ENCODE measurements around the gene PRPF31. TPM values are rescaled to one million over a fixed set of nuclear protein-coding genes. Genes with fewer than 3 reads are reported as not detected.

PRPF31 gene
- total RNA-seq, 1 experiment from 2014 or later = 59.7 TPM

DNA sequence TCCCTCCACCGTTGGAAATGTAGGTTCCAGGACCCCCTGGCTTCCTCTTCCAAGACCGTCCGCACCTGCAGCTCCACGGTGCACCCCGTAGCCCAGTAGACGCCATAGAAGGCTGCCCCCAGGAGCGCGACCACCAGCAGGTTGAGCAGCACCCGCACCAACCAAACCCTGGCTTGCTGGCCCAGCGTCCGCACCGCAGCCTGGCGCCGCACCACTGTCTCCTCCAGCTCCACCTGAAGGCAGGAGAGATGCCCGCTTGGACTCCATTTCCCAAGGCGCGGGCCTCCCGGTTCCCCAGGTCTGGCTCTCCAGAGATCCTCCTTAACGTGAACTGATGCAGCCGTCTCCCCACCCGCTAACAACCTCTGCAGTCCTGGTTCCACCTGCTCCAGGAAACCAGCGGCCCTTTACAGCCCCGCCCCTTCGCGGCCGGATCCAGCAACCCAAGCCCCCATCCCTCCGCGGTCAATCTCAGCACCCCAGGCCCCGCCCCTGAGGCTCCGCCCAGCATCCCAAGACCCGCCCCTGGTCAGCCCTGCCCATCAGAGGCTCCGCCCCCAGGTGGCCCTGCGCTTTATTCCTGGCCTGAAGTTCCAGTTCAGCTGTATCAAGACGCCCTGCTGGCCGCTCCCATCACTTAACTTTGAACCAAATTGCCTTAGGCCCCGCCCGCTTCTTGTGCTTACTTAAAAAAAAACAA lies 49.0 kb downstream of the PRPF31 start:
- intact Hi-C loops (cut with micrococcal nuclease) = loop anchor here (5.0 kb wide), 1 partner anchor 38 kb away; the partner anchor contains the start of gene RPS9
- ChIA-PET CTCF (interaction anchor here (0.6 to 1.8 kb wide), 4 partner anchors 9 to 226 kb away, joined by 3 to 4 read pairs (median 4); partner anchors contain the start of gene TMC4), POLR2A (interaction anchor here (1.1 kb wide), 1 partner anchor 26 kb away, joined by 3 read pairs; the partner anchor contains the start of gene TSEN34)
- no peaks in the 10 kb centered on the region for H3K9me3 Mint-ChIP-seq (ENCODE audit: unreplicated experiment)
- no peak overlapping the region for H3K4me3 Mint-ChIP-seq (ENCODE audit: unreplicated experiment)
- no TSS peak for BruUV-seq (replicated peaks)
- H3K27me3 Mint-ChIP-seq (ENCODE audit: insufficient read depth, unreplicated experiment) = no peaks in the 10 kb centered on the region
- H3K27ac Mint-ChIP-seq (ENCODE audit: low read depth, unreplicated experiment) = no peak overlapping the region
- peaks cover 22% of the 10 kb centered on the region for H3K4me1 Mint-ChIP-seq (ENCODE audit: insufficient read depth, unreplicated experiment)
- peaks cover 4% of the 10 kb centered on the region for H3K36me3 Mint-ChIP-seq (ENCODE audit: insufficient read depth, unreplicated experiment)
- no peak for DNase-seq (ENCODE audit: unreplicated experiment)
- no peak for TF ChIP-seq CTCF (IDR thresholded peaks at IDR 0.05; ENCODE audit: unreplicated experiment)

DNA sequence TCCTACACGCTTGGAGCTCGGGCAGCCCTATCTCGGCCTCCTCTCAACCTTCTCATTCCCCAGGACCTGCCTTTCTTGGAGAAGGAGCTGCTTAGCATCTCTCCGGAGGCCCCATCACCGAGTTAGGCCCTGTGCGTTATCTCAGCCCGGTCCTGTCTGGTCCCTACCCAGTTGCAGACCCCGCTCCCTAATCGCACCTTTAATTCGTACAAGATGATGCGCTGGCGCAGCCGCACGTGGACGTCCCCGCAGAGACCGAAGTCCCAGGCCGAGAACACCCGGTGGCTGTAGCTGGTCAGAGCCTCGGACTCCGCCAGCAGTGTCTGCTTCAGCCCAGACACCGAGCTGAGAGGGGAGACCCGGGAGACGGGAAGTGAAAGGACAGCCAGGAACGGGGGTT lies 49.7 kb downstream of the PRPF31 start:
- Mint-ChIP-seq H3K9me3 (ENCODE audit: unreplicated experiment) (no peaks in the 10 kb centered on the region), H3K27me3 (ENCODE audit: insufficient read depth, unreplicated experiment) (no peaks in the 10 kb centered on the region), H3K36me3 (ENCODE audit: insufficient read depth, unreplicated experiment) (peaks cover 4% of the 10 kb centered on the region), H3K4me1 (ENCODE audit: insufficient read depth, unreplicated experiment) (peaks cover 19% of the 10 kb centered on the region), H3K4me3 (ENCODE audit: unreplicated experiment) (no peak overlapping the region), H3K27ac (ENCODE audit: low read depth, unreplicated experiment) (no peak overlapping the region)
- DNase-seq (ENCODE audit: unreplicated experiment) = no peak
- ChIA-PET POLR2A (interaction anchor here (1.1 kb wide), 1 partner anchor 26 kb away, joined by 3 read pairs; the partner anchor contains the start of gene TSEN34), CTCF (interaction anchor here (0.6 to 1.8 kb wide), 3 partner anchors 8 to 226 kb away, joined by 3 to 4 read pairs (median 4); partner anchors contain the start of gene TMC4)
- no peak for TF ChIP-seq CTCF (IDR thresholded peaks at IDR 0.05; ENCODE audit: unreplicated experiment)
- BruUV-seq (replicated peaks) = no TSS peak
- intact Hi-C loops (cut with micrococcal nuclease) = no loop called here

DNA sequence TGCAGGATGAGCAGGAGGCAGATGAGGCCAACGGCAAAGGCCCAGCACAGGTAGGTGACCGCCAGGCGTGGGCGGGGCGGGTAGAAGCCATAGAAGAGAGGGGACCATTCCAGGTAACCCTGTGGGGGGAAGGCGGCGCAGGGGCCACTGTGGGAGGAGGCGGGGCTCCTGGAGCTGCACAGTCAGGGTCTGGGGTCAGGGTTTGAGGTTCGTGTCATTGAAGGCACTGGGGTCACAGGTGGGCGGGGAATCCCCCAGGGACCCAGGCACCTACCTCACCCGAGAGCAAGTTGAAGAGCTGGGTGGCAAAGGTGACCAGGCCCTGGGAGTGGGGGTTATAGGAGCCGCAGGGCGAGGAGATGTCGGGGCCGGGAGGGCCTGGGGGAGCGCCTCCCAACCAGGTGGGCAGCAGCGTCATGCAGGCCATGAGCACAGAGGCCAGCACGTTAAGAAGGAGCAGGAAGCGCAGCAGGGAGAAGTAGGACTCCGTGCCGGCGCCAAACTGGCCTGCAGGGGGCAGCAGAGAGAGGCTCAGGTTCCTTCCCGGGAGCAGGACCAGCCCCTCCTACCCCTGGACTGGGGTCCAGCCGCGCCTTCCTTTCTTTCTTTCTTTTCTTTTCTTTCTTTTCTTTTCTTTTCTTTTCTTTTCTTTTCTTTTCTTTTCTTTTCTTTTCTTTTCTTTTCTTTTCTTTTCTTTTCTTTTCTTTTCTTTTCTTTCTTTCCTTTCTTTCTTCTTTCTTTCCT lies 52.8 kb downstream of the PRPF31 start:
- H3K36me3 Mint-ChIP-seq (ENCODE audit: insufficient read depth, unreplicated experiment) = peaks cover 14% of the 10 kb centered on the region
- H3K27me3 Mint-ChIP-seq (ENCODE audit: insufficient read depth, unreplicated experiment) = no peaks in the 10 kb centered on the region
- intact Hi-C loops (cut with micrococcal nuclease) = loop anchor here (1.0 kb wide), 1 partner anchor 63 kb away; no protein-coding TSS in a partner anchor
- H3K4me1 Mint-ChIP-seq (ENCODE audit: insufficient read depth, unreplicated experiment) = peaks cover 6% of the 10 kb centered on the region
- peak; percentile 86 for DNase-seq (ENCODE audit: unreplicated experiment)
- H3K9me3 Mint-ChIP-seq (ENCODE audit: unreplicated experiment) = no peaks in the 10 kb centered on the region
- POLR2A ChIA-PET = interaction anchor here (0.7 to 1.0 kb wide), 2 partner anchors 22 to 41 kb away, joined by 4 read pairs; partner anchors contain the start of gene TSEN34
- no peak overlapping the region for H3K4me3 Mint-ChIP-seq (ENCODE audit: unreplicated experiment)
- BruUV-seq (replicated peaks) = no TSS peak
- peak; percentile 82 for TF ChIP-seq CTCF (IDR thresholded peaks at IDR 0.05; ENCODE audit: unreplicated experiment)
- CTCF ChIA-PET = interaction anchor here (0.6 to 2.0 kb wide), 20 partner anchors 9 to 223 kb away, joined by 3 to 15 read pairs (median 4); partner anchors contain the start of genes CNOT3, LENG1 and MBOAT7
- no peak overlapping the region for H3K27ac Mint-ChIP-seq (ENCODE audit: low read depth, unreplicated experiment)
